Renal pelvis (tissue), 4 donors: Measurements from ENCODE around the gene METAP2. TPM values are rescaled to one million over a fixed set of nuclear protein-coding genes. Genes with fewer than 3 reads are reported as not detected.

Source experiments
- DNase-seq: peaks from one replicate; pipeline ENCODE4 v3.0.0-alpha.2; 2013
- polyA plus RNA-seq, 3 donors: library from polyadenylated mRNA; unstranded; fragments of 120-200 nt; gene quantifications; one replicate each; pipeline ENCODE4 v1.2.1, GENCODE V29; 2013; ENCODE audit not compliant: insufficient read length in 3 of 3

METAP2 gene
- polyA plus RNA-seq, 3 donors: 102 to 135 (median 123) TPM

DNA sequence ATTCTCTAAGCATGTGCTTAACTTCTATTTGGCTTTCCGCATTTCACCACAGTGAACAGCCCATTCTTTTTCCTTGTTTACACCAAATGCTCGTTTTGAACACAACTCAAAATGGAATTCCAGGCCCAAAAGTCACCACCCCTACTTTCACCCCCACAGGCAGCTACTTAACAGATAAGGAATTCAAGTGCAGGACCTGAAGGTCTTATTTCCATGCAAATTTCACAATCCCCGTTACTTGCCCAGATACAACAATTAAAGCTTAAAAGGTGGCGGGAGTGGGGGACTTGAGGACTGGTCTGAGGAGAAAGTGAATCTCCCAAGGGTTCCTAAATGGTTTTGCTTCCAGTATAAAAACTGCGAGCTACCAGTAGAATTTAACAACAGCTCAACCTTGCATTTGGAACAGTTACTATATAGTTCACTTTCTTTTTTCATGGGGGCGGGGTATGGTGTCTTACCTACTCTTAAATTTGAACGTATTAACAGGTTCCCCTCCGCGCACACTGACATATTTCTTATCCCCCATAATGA is 73.6 kb downstream of the METAP2 start:
- no peak for DNase-seq

GRCh38 chr12:95548056-95548538 is 74.1 kb downstream of the METAP2 start:
- no peak for DNase-seq

- no peak for DNase-seq
These were observed 74.8 kb downstream of the METAP2 start for GRCh38 chr12:95548539-95549391.

GRCh38 chr12:95549392-95550084 is 75.6 kb downstream of the METAP2 start:
- DNase-seq: no peak

DNA sequence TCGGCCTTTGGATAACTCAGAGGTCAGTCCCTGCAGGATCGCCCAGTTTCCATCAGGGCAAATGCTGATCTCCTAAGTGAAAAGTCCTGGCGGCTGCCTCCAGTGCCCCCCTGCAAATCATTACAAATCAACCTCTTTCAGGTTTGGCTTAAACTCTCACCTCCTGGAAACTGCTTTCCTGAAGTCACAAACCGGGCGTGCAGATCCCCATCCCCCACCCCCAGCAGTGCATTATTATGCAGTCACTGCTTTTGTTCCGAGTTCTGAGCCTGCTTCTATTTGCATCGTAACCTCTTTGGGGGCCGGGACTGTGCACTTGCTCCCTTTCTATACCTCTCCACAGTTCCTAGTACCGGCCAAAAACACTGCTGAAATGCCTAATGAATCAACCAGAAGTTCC is 77.4 kb downstream of the METAP2 start, which contains the start of gene USP44:
TSS of gene USP44 (minus strand) at position 172 of the 400 bp plus-strand sequence. CDS start 17,220 bp downstream, outside the sequence.
- no peak for DNase-seq

- DNase-seq: no peak
These were observed 78.1 kb downstream of the METAP2 start for GRCh38 chr12:95551913-95552516.

DNA sequence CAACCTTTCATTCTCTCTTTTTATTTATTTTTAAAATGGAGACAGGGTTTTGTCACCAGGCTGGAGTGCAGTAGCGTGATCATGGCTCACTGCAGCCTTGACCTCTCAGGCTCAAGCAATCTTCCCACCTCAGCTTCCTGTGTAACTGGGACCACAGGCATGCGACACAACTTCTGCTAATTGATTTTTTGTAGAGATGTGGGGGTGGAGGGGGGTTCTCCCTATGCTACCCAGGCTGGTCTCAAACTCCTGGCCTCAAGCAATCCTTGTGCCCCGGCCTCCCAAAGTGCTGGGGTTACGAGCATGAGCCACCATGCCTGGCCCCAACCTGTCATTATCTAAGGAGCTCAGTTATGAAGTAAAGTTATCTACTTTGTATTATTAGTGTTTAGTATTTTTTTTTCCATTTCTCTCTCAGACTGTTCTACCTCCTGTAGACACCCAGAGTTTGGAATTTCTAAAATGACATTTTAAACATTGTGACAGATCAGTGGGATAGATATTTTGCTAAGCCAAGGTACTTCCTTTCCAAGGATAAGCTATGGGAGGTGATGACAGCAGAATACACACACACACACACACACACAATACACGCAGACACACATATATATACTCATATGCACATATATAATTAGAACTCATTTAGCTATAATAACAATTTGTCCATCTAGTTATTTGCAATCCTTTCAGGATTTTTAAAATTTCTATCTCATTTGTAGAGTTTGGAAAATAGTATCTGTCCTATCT is 79.4 kb downstream of the METAP2 start:
- DNase-seq: no peak

DNA sequence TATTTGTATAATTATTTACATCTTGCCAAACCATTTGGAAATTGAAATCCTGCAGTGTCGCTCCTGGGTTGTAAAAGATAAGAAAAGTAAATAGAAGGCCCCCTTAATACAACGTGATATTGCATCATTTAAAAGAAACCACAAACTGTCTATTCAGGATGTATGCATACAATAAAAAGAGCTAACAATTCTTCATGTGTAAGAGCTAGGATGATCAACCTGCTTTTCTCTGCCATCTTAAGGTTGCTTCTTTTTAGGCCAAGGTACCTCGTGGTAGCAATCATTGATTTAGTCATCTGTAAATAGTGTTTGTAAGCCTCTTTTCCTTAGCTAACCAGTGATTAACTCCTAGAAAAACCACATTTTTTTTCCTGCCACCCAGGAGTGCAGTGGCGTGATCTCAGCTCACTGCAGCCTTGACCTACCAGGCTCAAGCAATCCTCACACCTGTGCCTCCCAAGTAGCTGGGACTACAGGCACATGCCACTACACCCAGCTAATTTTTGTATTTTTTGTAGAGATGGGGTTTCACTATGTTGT is 80.7 kb downstream of the METAP2 start:
- DNase-seq: no peak

DNA sequence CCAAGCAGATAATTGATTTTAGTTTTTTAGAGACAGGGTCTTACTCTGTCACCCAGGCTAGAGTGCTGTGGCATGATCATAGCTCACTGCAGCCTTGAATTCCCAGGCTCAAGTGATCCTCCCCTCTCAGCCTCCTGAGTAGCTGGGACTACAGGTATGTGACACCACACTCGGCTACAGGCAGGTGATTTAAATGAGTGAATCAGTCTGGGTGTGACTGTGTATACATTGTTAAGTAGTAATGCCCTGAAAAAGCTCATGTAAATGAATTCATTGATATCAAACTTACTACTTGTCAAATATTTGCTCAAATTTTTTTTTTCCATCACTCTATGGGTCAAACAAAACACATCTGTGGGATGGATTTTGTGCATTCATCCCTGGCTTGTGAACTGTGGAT is 83.7 kb downstream of the METAP2 start:
- DNase-seq: no peak

Other genes with a start within 250 kb of the METAP2 start
- 1 to 10 TPM; 1.4 to 2.9 (median 2.2) TPM for gene USP44, start 77.3 kb downstream of the METAP2 start, polyA plus RNA-seq